ENCODE measurements around the gene TTLL10. TPM values are rescaled to one million over a fixed set of nuclear protein-coding genes. Genes with fewer than 3 reads are reported as not detected.
A peak's percentile ranks its signal among the peaks of the same experiment; 100 is the strongest.

The TTLL10 gene
- polyA plus RNA-seq, 1 donor, result 0.64 TPM

DNA sequence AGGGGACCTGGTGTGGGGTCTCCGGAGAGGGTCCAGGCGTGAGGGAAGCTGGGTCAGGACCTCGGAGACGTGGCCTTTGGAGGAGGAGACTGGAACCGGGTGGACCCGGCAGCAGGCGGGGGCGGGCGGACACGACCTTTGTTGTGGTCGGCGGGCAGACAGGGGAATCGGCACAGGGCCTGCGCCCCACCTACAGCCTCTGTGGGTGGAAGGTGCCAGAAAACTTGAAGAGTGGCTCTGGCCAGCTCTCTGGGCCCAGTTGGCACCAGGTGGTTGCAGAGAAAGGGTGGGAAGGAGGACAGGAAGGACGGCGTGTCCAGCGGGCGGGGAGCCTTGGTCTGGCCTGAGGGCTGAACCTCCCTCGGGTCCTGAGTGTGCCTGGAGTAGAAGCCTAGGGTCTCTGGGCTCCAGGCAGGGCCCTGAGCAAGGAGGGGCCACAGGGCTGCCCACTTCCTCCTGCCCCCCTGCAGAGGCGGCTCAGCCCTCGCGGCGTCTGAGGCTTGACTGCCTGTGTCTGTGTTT is 7.7 kb upstream of the TTLL10 start:
- WGBS (ENCODE audit: insufficient coverage, low lambda C conversion rate), result no CpG with 5 or more reads among the region's 23 CpGs
- H3K36me3 ChIP-seq (ENCODE audit: control insufficient read depth, insufficient read depth, low read length), result peaks cover 27% of the 10 kb centered on the region
- peak overlapping the region; percentile 95 for H3K4me3 ChIP-seq (ENCODE audit: low read length)
- H3K4me1 ChIP-seq (ENCODE audit: control insufficient read depth, insufficient read depth, low read length), result peaks cover 53% of the 10 kb centered on the region
- H3K27me3 ChIP-seq (ENCODE audit: control insufficient read depth, insufficient read depth, low read length), result peaks cover 3% of the 10 kb centered on the region
- DNase-seq, result no peak
- peaks cover 11% of the 10 kb centered on the region for H3K9me3 ChIP-seq (ENCODE audit: control insufficient read depth, low read depth, low read length)
- peak overlapping the region; percentile 44 for H3K27ac ChIP-seq (ENCODE audit: low read length)

DNA sequence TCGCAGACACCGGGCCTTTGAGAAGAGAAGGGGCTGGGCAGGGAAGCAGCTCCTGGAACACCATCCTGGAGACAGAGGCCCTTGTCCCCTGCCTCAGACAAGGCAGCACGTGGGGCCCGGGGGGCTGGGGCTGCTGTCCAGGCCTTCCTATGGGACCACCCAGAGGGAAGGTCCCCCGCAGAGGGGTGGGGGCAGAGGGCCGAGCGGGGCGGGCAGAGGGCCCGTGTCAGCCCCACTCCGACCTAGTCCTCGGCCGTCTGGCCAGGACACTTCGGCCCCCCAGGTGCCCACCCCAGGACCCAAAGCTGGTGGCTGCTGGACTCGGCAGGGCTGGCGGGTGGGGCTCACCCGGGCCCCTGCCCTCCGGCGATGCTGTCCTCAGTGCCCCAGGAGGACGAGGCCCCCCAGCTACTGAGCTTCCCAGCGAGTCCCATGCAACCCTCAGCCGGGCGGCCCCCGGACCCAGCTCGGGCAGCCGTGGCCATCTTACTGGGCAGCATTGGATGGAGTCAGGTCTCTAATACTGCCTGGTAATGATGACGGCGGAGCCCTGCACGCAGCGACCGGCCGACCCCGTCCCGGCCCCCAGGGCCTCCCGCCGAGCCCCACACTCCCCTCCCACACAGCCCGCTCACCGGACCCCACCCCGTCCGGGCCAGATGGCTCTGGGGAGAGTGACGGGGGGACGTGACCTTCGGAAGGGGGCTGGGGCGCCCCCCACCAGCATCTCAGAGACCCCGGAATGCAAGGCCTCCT is 6.9 kb upstream of the TTLL10 start:
- no peak for DNase-seq
- Histone ChIP-seq H3K27me3 (ENCODE audit: control insufficient read depth, insufficient read depth, low read length) (peaks cover 8% of the 10 kb centered on the region), H3K36me3 (ENCODE audit: control insufficient read depth, insufficient read depth, low read length) (peaks cover 27% of the 10 kb centered on the region), H3K4me1 (ENCODE audit: control insufficient read depth, insufficient read depth, low read length) (peaks cover 47% of the 10 kb centered on the region), H3K9me3 (ENCODE audit: control insufficient read depth, low read depth, low read length) (peaks cover 11% of the 10 kb centered on the region), H3K27ac (ENCODE audit: low read length) (no peak overlapping the region), H3K4me3 (ENCODE audit: low read length) (peak overlapping the region; percentile 21)
- no CpG with 5 or more reads among the region's 44 CpGs for WGBS (ENCODE audit: insufficient coverage, low lambda C conversion rate)

DNA sequence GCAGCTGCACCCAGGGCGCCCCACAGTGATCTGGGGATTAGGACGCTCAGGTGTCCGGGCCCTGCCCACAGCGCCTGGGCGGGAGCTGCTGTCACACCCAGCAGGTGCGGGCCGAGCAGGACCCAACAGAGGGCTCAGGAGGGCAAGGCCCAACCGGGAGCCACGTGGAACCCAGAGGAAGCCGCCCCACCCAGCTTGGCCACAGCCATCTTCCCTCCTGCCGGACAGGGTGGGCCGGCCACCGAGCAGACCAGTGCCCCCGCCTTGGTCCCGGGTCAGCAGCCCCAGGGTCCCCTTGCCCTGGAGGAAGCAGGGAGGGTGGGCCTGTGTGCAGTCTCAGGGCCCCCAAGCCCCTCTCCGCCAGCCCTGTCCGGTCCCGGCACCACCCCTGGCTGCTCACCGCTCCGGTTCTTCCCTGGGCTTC is 6.3 kb upstream of the TTLL10 start:
- DNase-seq, result peak in 1 of 2 donors; percentile 66
- peaks cover 27% of the 10 kb centered on the region for H3K36me3 ChIP-seq (ENCODE audit: control insufficient read depth, insufficient read depth, low read length)
- WGBS (ENCODE audit: insufficient coverage, low lambda C conversion rate), result no CpG with 5 or more reads among the region's 20 CpGs
- H3K27me3 ChIP-seq (ENCODE audit: control insufficient read depth, insufficient read depth, low read length), result peaks cover 14% of the 10 kb centered on the region
- no peak overlapping the region for H3K4me3 ChIP-seq (ENCODE audit: low read length)
- no peak overlapping the region for H3K27ac ChIP-seq (ENCODE audit: low read length)
- peaks cover 42% of the 10 kb centered on the region for H3K4me1 ChIP-seq (ENCODE audit: control insufficient read depth, insufficient read depth, low read length)
- peaks cover 11% of the 10 kb centered on the region for H3K9me3 ChIP-seq (ENCODE audit: control insufficient read depth, low read depth, low read length)

DNA sequence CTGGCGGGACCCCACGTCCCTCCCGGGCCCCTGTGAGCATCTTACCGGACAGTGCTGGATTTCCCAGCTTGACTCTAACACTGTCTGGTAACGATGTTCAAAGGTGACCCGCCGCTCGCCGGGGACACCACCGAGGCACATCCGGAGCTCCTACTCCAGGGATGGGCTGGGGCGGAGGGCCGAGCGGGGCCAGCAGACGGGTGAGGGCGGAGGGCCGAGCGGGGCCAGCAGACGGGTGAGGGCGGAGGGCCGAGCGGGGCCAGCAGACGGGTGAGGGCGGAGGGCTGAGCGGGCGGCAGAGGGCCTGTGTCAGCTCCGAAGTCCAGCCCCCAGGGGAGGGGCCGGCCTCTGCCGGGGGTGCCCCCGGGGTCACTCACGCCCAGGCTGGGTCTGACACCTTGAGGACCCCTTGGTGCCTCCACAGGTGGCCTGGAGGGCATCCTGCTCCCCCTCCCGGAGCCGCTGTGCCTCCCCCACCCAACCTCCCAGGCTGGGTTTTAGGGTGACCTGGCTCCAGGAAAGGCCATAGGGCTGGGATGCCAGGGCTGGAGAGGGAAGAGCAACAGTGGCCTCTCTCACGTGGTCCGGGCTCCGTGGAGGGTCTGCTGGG is 5.7 kb upstream of the TTLL10 start:
- Histone ChIP-seq H3K36me3 (ENCODE audit: control insufficient read depth, insufficient read depth, low read length) (peaks cover 27% of the 10 kb centered on the region), H3K4me3 (ENCODE audit: low read length) (no peak overlapping the region), H3K4me1 (ENCODE audit: control insufficient read depth, insufficient read depth, low read length) (peaks cover 42% of the 10 kb centered on the region), H3K9me3 (ENCODE audit: control insufficient read depth, low read depth, low read length) (peaks cover 11% of the 10 kb centered on the region), H3K27me3 (ENCODE audit: control insufficient read depth, insufficient read depth, low read length) (peaks cover 15% of the 10 kb centered on the region), H3K27ac (ENCODE audit: low read length) (no peak overlapping the region)
- DNase-seq, result no peak
- WGBS (ENCODE audit: insufficient coverage, low lambda C conversion rate), result no CpG with 5 or more reads among the region's 36 CpGs

DNA sequence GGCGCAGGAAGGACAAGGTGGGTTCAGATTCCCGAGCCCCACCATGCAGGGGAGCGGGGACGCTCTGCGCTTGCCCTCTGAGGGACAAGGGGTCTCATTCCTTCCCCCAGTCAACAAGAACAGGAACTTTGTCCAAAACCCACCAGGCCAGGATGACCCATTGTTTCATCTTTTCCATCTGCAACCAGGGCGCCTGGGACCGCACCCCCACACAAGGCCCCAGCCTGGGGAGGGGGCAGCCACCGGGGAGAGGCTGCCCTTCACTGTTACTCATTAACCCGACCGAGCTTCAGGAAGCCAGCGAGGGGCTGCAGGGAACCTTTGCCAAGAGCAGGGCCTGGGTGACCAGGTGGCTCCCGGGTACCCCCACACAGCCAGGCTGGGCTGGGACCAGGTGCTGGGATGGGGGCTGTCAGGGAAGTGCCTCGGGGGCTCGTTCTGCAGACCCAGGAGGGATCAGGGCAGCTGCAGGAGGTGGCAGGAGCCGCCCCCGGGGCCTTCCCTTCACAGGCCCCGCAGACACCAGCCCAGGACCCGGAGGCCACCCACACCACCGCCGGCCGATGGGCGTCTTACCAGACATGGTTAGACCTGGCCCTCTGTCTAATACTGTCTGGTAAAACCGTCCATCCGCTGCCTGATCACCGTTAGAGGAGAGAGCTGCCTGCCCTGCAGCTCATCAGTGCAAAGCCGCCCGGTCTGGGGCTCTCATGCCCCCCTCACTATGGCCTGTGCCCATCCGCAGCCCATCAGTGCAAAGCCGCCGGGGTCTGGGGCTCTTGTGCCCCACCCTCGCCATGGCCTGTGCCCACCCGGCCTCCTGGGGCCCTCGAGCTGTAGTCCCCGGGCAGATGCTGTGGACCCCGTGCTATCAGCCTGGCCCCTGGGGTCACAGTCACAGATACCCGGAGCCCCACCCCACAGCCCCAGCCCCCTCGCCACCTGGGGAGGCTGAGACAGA is 4.9 kb upstream of the TTLL10 start:
- no peak overlapping the region for H3K4me3 ChIP-seq (ENCODE audit: low read length)

DNA sequence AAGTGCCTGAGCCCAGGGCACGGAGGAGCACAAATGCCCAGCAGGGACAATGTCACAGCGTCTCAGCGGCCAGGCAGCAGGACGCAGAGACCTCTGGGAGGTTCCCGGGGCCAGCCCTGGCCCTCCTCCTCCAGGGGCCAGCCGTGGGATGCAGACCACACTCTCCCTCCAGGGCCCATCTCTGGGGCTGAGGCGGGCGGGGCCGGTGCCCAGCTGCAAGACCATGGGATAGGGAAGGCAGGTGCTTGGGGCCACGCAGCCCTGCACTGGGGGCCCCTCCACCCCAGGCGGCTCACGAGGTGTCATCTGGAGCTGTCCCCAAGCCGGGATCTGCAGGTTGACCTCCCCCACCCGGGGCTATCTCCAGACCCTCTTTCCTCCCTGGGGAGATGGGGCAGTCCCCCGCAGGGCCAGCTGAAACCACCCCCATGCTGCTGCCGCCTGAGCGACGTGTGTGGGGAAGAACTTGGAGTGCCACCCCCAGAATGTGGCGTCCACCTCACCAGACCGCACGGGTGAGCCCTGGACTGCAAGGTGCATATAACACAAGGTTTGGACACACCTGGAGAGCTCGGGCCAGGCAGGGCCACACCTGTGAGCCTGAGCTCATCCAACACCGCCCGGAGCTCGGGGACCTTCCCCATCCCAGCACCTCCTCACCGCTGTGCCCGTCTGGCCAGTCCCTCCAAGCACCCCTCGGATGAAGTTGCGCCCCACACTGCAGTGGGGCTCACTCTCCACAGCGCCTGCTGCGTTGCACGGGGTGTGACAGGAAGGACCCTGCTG is 4.1 kb upstream of the TTLL10 start:
- DNase-seq, result no peak
- WGBS (ENCODE audit: insufficient coverage, low lambda C conversion rate), result no CpG with 5 or more reads among the region's 32 CpGs
- peaks cover 42% of the 10 kb centered on the region for H3K4me1 ChIP-seq (ENCODE audit: control insufficient read depth, insufficient read depth, low read length)
- no peak overlapping the region for H3K27ac ChIP-seq (ENCODE audit: low read length)
- peaks cover 17% of the 10 kb centered on the region for H3K9me3 ChIP-seq (ENCODE audit: control insufficient read depth, low read depth, low read length)
- no peak overlapping the region for H3K4me3 ChIP-seq (ENCODE audit: low read length)
- peaks cover 28% of the 10 kb centered on the region for H3K27me3 ChIP-seq (ENCODE audit: control insufficient read depth, insufficient read depth, low read length)
- peaks cover 27% of the 10 kb centered on the region for H3K36me3 ChIP-seq (ENCODE audit: control insufficient read depth, insufficient read depth, low read length)

More for the DNA sequence above, 4.9 kb upstream of the TTLL10 start:
- WGBS (ENCODE audit: insufficient coverage, low lambda C conversion rate), result no CpG with 5 or more reads among the region's 37 CpGs
- H3K27ac ChIP-seq (ENCODE audit: low read length), result no peak overlapping the region
- no peak for DNase-seq
- H3K9me3 ChIP-seq (ENCODE audit: control insufficient read depth, low read depth, low read length), result peaks cover 15% of the 10 kb centered on the region
- H3K27me3 ChIP-seq (ENCODE audit: control insufficient read depth, insufficient read depth, low read length), result peaks cover 23% of the 10 kb centered on the region
- H3K4me1 ChIP-seq (ENCODE audit: control insufficient read depth, insufficient read depth, low read length), result peaks cover 42% of the 10 kb centered on the region
- peaks cover 27% of the 10 kb centered on the region for H3K36me3 ChIP-seq (ENCODE audit: control insufficient read depth, insufficient read depth, low read length)

DNA sequence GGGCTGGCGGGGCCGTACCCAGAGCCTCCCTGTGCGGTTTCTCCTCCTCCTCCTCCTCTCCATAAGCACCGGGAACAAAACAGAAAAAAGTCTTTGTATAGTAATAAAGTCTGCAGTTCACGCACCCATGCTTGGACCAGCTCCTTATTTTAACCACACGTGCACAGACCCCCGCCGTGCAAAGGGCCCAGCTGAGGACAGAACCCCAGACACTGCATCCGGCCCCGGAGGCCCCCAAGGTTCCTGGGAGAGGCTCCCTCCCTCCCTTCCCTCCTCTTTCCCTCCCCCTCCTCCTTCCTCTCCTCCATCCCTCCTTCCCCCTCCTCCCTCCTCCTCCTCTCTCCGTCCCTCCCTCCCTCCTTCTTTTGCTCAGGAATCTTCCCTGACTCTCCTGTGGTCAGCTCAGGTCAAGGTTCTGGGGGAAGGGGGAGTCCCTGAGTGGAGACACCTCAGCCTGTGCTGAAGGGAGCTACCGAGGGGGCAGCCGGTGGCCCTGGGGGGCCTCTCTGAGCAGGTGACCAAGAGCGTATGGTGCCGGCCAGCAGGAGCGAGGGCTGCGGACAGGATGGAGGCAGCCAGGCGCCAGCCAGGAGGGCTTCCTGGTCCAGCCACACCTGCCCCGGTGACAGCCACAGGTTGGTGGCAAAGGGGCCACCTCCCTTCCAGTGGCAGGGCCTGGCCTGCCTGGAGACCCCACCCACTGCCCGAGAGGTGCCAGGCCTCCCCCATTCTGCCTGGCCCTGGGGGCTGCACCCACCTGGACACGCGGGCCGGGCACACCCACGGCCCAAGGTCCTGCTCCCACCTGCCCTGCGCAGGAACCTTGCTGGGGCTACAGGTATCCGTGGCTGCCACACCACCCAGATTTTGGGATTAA is 3.2 kb upstream of the TTLL10 start:
- H3K4me1 ChIP-seq (ENCODE audit: control insufficient read depth, insufficient read depth, low read length), result peaks cover 39% of the 10 kb centered on the region
- no peak for DNase-seq
- no CpG with 5 or more reads among the region's 26 CpGs for WGBS (ENCODE audit: insufficient coverage, low lambda C conversion rate)

DNA sequence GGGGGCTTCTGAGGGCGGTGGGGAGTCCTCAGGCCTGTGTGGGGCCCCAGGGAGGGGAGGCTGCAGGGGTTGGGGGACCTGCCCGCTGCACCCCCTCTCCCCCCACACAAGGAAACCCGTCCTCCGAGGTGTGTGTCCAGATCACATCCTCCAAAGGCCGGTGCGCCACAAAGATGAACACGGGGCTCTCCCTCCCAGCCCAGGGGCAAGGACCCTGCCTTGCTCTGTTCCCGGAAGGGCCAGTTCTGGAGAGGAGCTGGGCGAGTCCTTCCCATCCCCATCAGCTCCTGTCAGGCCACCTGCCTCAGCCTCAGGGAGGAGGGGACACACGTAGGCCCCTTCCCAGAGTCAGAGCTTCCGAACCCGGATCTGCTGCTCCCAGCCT is 2.5 kb upstream of the TTLL10 start:
- Histone ChIP-seq H3K27me3 (ENCODE audit: control insufficient read depth, insufficient read depth, low read length) (peaks cover 29% of the 10 kb centered on the region), H3K36me3 (ENCODE audit: control insufficient read depth, insufficient read depth, low read length) (peaks cover 18% of the 10 kb centered on the region), H3K27ac (ENCODE audit: low read length) (no peak overlapping the region), H3K4me3 (ENCODE audit: low read length) (no peak overlapping the region), H3K4me1 (ENCODE audit: control insufficient read depth, insufficient read depth, low read length) (peaks cover 32% of the 10 kb centered on the region), H3K9me3 (ENCODE audit: control insufficient read depth, low read depth, low read length) (peaks cover 17% of the 10 kb centered on the region)
- DNase-seq, result no peak
- no CpG with 5 or more reads among the region's 12 CpGs for WGBS (ENCODE audit: insufficient coverage, low lambda C conversion rate)

More for the DNA sequence above, 3.2 kb upstream of the TTLL10 start:
- peaks cover 31% of the 10 kb centered on the region for H3K27me3 ChIP-seq (ENCODE audit: control insufficient read depth, insufficient read depth, low read length)
- H3K27ac ChIP-seq (ENCODE audit: low read length), result no peak overlapping the region
- H3K36me3 ChIP-seq (ENCODE audit: control insufficient read depth, insufficient read depth, low read length), result peaks cover 21% of the 10 kb centered on the region
- no peak overlapping the region for H3K4me3 ChIP-seq (ENCODE audit: low read length)
- peaks cover 17% of the 10 kb centered on the region for H3K9me3 ChIP-seq (ENCODE audit: control insufficient read depth, low read depth, low read length)

Measured in large intestine (tissue), 3 donors.